Islet of Langerhans (tissue), 1 donor: ENCODE data around the gene METTL6.
"Not testable (repeated sequence)": the region's sequence is repeated elsewhere in the genome, so short reads cannot be mapped to it uniquely, and the experiment has no call there.

Experiments used
- FAIRE-seq: peaks from one replicate; lab custom pipeline; 2011; peaks lifted over from hg19 to GRCh38; lab: Jason Lieb, UNC

Gene METTL6

DNA sequence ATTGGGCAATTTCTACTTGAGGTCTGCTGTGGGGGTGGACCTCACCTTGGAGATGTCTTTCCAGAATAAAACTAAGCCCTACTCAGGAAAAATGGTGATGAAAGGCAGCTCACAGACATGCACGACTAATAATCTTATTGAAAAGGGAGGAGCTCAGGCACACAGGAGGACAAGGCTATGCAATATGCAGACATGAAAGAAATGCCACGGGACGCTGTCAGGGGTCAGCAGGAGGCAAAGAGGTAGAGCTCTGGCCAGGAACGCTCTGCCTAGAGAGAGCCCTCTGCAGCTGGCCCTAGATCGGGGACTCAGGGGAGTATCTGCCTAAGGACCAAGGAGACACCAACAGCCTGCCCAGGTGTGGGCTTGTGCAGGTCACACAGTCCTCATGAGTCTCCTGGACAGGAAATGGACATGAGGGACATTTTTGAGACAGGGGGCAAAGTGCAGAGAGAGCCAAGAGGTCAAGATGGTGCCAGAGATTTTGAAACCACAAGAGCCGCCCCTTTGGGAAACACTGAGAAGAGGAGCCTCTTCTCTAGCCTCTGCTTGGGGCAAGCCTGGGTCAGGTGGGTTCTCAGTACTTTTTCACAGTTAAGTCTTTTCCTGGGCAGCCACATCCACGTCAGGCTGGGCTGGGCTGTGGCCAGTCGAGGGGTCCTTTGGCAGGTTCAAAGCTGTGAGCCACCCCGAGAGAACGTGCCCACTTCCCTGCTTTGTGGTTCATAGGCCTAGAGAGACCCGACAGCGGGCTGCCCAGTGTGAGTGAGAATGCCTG is 23.3 kb upstream of the METTL6 start:
- FAIRE-seq, result no peak

DNA sequence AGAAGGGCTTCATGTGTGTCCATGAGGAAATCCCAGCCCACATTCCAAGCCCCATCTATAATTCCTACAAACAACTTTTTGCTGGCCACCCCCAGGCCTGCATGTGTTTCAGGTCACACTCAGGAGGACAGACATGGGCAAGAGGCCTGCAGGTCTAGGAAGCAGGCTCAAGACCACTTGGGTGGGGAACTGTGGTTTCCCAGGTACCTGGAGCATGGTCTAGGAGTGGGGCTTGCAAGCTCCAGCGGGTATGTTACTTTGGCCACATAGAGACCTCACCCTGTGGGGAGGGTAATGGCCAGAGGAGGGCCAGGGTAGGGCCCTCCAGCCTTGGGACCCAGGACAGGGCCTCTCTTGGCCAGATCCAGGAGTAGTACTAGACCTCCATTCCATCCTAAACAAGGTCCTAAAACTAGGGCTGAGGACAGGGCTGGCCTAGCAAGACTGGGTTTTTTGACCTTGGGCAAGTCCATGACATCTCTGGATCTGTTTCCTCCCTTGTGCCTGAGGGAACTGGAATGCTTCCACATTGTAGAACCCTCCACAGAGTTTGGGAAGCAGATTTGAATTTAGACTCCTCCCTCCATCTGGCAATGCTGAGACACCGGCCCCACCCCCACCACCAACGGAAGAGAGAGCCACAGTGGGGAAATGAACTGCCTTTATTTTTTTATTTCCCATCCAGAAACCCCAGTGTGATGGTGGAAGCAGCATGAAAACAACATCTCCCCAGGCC is 22.3 kb upstream of the METTL6 start:
- no peak for FAIRE-seq

DNA sequence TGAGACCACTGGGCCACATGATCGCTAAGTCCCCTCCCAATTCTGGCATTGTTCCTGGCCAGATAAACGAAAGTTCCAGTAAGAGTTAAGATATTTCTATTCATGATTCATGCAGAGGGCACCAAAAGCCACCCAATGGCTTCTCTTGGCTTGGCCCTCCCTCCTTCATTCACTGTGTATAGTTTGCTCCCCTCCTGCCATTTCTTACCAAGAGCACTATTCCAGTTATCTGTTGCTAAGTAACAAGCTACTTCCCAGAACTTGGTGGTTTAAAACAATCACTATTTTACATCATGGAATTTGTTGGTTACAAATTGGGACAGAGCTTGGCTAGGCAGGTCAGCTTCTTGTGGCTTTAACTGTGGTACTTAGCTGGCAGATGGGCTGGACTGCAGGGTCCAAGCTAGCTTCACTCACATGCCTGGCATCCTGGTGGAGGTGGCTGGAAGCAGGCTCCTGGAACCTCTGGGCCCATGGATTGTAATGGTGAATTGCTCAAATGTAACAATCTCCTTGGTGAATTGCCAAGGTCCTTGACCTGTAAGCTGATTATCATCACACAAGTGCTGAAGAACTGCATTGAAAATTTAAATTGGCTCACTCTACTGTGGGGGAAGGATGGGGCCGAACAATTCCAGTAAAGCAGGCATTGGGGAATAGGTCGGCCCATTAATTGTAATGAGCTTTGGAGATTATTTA is 16.6 kb upstream of the METTL6 start:
- no peak for FAIRE-seq

DNA sequence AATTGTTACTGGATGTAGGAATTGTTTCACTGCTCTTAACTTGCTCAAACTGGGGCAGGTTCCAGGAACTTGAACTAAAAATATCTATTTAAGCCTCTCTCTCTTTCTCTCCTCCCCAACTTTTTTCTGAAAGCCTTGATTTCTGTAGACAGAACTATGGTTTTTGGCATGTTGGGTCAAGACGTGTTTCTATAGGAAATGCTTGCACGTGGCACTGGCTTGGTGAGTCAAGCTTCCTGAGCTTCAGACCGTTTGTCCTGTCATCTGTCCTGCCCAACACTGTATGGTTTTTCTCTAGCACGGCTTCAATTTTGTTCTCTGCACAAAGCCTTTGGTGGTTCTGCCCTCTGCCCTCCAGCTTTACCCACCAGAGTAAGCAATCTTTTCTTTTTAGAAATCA is 13.5 kb upstream of the METTL6 start:
- no peak for FAIRE-seq

DNA sequence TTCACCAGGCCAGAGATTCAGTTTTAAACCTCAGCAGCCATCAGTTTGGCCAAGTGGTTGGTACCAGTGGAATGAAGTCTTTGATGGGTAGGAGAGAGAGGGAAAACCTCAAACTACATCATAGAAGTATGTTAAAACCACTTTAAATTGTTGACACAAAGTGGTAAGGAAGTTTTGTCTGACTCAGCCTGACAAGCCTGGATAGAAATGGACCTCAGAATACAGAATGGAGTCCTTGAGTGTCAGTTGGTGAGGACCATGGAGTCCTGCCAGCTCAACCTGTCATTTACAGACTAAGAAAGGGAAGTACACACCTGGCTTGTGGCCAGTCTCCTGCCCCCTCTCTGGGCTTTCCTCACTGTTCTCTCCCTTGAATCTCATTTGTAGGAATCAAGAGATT is 12.1 kb upstream of the METTL6 start:
- FAIRE-seq, result no peak

DNA sequence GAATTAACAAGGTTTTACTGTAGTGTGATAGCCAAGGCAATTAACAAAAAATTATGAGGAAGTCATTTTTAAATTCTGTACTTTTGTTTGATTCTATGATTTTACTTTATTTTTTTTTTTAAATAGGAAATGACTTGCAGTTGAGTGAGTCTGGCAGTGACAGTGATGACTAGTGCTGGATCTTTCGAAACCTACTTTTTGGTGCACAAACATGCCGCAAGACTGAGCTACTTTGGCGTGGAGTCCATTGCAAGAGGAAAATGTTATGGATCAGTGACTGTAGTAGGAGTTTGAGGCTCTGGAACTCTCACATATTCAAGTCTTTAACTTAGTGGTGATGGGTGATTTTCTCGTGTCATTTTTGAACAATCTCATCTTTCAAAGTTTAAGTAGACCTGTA is 11.6 kb upstream of the METTL6 start:
- no peak for FAIRE-seq

DNA sequence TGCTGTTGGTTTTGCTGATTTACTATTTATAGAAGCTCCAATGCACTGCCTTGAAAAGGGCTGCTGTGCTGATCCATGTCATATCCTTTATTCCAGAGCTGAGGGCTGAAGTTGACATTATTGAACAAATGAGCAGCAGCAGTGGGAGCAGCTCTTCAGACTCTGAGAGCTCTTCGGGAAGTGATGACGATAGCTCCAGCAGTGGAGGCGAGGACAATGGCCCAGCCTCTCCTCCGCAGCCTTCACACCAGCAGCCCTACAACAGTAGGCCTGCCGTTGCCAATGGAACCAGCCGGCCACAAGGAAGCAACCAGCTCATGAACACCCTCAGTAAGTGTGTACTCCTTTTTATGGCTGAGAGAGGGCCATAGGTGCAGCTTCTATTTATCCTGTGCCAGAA is 8.9 kb upstream of the METTL6 start:
- FAIRE-seq, result no peak

DNA sequence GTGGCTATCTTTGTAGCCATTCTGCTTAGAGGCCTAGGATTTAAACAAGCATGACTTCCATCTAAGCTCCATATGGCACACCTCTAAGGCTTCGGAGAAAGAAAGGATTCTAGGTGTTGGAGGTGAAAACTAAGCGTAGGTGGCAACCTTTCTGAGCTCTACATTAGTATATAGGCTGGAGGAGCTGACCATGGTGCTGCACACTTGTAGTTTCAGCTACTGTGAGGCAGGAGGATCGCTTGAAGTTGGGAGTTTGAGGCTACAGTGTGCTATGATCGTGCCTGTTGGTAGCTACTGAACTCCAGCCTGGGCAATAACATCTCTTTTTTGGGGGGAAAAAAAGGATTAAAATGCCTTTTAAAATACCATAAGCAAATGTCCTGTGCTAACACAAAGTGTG is 7.4 kb upstream of the METTL6 start:
- no peak for FAIRE-seq

DNA sequence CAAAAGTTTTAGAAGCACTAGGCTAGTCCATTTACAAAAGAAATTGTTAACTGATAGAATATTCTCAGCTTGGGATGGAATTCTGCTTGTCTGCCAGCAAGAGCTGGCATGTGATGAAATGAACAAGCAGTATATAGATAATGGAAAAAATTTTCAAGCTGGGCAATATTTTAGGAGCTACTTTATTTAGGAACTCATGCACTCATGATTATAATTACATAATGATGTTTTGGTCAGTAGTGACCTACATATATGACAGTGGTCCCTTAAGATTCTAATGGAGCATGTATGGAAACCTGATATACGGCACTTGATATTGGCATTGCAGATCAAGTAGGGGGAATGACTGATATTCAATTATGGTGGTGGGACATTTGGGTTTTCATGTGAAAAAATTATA is 6.2 kb upstream of the METTL6 start:
- FAIRE-seq, result no peak

DNA sequence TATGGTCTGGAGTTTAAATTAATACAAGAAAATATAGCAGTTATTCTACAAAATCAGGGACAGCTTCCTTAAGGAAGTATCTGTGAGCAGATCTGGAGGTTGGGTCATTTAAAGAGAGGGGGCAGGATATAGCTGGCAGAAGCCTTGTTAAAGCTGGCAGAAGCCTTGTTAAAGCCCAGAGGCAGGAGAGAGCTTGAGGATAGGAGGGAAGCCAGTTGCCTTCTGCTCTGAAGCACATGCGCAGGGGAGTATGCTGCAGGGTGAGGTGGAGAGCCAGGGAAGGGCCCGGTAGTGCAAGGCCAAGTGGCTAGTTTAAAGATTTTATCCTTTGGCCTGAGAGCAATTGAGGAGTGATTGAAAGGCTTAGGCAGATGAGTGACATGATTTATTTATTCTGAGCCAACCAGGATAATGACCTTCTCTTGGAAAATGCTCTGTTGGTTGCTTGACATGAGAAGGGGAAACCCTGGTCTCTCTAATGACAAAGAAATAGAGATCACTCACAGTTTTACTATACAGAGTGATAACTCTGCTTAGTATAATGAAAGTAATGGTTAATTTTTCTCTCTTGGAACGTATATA is 4.0 kb upstream of the METTL6 start:
- no peak for FAIRE-seq

DNA sequence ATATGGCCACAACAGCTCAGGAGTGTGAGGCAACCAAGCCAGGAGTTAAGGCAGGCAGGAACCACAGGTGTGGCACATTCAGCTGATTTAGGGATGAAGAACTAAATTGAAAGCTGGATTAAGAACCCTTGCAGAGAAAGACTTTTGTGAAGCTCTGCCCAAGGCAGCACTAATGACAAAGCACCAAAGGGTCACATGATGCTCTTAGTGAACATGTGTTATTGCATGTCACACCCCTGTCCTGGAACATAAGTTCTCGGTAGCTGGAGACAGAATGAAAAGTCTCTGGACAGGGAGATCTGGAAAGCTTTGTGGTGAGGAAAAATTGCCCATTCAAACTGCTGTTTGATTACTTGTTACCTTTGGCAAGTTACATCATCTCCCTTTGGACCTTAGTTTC is 3.3 kb upstream of the METTL6 start:
- no peak for FAIRE-seq

DNA sequence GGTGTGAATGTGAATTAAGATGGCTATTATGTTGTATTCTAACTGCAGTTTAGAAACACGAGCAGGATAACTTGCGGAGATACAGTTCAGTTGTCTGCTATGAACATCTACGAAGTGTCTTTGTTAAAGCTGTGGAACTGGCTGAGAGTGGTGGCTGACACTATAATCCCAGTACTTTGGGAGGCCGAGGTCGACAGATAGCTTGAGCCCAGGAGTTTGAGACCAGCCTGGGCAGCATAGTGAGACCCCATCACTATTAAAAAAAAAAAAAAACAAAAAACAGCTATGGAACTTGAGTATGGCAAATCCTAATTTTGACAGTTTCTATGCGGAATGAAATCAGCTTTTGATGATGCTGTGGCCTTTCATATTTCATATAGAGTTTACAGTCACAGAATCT is 1.7 kb upstream of the METTL6 start:
- no peak for FAIRE-seq

DNA sequence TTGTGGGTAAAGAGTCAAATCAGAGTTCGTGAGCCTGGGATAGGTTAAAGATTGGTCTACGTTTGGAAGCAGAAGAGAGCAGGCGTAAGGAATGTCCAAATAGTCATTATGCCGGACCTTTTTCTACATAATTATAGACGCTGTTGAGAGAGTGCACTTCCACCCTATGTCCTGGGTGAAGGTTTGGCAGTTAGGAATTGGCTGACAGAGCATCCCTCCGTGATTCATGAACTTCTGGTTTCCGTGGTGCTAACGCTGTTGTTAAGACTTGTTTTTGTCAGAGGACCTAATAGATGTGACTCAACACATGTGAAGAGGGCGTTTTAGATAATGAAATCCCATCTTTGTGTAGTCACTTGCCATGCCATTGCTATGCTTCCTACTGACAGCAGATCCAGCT is 1.2 kb upstream of the METTL6 start:
- no peak for FAIRE-seq

DNA sequence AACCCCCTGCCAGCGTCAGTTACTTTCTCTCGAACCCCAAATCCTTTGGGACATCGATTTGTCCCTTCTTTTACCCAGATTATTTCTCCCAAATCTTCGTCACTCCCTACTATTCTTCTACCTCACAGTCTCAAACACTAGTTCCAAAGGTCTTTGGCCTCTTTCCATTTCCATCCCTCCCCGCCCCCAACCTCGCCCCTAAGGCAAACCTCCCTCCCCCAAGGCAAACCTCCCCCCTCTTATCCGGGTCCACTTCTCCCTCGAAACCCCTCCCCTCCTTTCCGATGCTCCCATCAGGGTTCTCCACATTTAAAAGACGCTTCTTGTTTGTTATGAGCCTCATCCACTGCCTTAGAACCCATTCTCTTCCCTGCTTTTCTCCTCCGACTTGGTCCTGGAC is 637 bp upstream of the METTL6 start:
- no peak for FAIRE-seq

DNA sequence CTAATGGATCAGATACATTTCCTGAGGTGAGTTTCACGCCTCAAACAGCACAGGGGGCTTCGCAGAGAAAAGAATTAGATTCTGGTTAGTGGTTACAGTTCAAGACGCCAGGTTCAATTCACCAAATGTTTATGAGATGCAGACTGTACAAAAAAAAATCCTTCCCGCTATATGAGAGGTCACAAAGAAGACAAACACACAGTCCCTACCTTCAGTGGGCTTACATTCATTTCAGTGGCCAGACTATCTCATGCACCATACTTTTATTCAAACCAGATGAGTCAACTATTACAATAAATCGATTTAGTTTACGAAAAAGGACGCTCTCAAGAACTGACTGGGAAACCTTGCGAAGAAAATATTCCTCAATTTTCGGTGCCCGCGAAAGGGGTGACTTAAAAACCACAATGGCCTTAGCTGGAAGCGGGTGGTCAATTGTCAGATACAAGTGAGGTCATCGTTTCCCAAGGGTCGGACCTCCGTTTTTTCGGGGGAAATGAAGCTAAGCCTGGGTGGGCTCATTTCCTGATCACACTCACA is 695 bp downstream of the METTL6 start:
- no peak for FAIRE-seq

DNA sequence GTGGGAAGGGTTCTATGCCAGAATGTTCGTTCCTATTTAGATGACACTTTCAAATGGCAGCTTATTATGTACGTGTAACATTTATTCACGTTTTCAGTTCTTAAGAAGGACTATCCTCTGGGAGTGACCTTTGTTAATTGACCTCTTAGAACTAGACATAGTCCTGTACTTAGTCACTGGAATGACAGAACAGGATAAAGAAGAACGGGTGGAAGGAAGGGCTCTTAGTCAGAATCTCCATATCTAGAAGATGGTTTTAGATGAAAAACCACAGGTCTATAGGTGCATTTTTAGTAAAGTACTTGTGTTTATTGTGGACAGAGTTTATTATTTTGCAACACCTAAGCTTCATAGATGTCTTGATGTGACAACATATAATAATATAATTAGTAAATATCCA is 6.5 kb downstream of the METTL6 start:
- FAIRE-seq, result no peak

DNA sequence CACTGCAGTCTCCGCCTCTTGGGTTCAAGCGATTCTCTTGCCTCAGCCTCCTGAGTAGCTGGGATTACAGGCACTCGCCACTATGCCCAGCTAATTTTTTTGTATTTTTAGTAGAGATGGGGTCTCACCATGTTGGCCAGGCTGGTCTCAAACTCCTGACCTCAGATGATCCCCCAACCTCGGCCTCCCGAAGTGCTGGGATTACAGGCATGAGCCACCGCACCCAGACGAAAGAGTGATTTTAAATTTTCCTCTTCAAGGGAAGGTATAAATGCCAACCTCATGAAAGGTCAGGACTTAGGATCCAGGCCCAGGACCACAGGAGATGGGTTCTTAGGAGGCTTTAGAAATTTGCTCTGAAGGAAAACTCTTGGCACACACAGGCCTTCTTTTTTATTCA is 16.4 kb downstream of the METTL6 start:
- FAIRE-seq, result not testable (repeated sequence)

DNA sequence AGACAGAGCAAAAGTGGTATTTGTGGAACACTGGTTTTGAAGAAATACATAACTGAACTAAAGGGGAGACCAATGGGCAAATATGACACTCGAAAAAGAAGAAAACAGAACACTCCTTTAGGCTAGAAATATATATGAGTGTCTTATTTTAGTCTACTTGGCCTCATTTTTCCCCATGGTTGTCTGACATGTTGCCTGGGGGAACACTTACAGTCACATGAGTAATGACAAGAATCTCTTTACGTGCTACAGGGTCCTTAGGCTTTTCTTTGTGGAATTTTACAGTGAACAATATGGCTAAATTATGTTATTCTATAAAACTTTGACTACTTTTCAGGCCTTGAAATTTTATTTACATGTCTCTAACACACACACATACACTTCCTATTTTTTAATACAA is 17.6 kb downstream of the METTL6 start:
- no peak for FAIRE-seq

DNA sequence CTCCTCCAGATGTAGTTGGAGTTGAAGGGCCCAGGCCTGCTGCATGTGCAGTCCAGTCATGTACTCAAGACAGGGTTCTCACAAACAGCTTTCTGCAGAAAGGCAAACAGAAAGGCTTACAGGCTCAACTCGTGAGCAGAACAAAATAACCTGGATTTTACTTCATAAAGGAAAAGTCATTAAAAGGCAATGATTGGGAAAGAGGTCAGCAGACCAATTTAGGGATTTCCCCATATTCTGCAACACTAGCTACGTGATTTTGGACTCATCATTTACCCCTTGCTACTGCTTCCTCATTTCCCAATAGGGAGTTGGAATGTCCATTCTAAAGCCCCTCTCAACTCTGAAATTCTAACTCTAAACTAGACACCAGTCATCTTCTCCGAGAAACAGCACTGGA is 18.1 kb downstream of the METTL6 start:
- no peak for FAIRE-seq

DNA sequence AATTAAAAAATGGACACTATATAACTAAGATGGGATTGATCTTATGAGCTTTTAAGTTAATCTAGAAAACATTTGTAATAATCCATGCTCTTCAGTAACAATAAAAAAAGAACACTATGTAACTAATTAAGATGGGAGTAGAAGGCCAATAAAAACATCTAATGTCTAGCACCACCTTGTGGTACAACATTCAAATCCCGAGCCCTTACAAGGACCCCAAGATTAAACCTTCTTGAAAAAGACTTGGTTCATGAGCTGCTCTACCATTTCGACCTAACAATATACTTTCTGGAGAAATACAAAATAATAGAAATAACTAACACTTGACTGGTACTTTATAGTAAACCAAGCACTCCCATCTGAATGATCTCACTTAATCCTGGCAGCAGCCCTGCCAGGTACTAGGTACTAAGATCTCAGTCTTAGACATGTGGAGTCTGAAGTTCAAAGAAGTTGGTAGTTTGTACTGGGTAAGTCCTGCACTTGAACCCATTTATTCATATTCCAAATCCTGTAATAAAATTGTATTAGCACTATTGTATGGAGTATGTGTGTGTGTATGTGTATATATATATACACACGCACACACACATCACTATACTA is 21.8 kb downstream of the METTL6 start:
- FAIRE-seq, result peak; percentile 87

DNA sequence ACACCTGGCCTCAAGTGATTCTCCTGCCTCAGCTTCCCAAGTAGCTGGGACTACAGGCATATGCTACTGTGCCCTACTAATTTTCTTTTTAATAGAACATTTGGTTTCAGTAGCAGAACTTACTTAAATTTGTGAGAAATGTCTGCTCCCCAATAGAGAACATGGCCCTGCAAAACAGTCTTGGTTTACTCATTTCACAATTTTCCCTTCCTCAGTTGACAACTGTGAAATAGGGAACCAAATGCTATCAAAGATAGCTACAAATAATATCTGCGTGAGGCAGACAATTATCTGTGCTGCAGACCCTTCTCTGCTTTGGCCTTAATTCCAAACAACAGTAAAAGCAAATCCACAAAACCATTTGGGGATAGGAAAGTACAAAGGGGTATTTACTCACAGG is 22.6 kb downstream of the METTL6 start:
- no peak for FAIRE-seq

DNA sequence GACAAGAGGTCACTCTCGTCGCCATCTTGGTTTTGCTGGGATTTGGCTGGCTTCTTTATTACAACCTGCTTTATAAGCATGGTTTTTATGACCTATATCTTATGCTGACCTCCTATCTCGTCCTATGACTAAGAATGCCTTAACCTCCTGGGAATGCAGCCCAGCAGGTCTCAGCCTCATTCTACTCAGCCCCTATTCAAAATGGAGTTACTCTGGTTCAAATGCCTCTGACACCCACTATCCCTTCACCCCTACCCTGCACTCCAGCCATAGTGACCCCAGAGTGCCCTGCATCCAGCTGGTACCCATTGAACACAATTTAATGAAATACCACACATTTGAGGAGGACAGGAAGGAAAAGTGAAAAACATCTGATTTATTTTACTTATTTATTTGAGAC is 23.4 kb downstream of the METTL6 start:
- FAIRE-seq, result no peak
